ENCODE results near the gene POLR2J3.
"Not testable (repeated sequence)": the region's sequence is repeated elsewhere in the genome, so short reads cannot be mapped to it uniquely, and the experiment has no call there.

DNA sequence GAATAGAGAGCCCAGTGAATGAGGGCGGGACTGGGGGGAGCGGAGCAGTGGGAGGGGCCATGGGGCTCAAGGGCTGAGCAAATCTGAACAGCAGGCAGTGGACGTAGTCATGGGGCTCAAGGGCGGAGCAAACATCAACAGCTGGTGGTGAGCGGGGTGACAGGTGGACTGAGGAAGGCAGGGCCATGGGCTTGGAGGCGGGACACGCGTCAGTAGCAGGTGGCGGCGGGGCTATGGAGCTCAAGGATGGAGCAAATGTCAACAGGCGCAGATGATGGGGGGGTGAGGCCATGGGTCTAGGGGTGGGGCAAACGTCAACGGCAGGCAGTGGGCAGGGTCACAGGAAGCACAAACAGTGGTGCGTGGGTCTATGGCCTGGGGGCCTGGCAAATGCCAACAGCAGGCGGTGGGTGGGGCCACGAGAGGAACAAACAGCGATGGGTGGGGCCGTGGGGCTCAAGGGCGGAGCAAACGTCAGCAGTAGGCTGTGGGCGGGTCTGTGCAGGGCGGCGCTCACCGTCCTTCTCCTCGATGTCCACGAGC lies 20.2 kb upstream of the POLR2J3 start:
- TF ChIP-seq POLR2AphosphoS5 (IDR thresholded peaks at IDR 0.05; ENCODE audit: low read depth, low read length); POLR2A (IDR thresholded peaks at IDR 0.05; ENCODE audit: low read depth, low read length); TAF1 (IDR thresholded peaks at IDR 0.05; ENCODE audit: borderline replicate concordance, low read depth, low read length): not testable (repeated sequence)

All from GM12892 (cell line).